Spleen (tissue), 7 donors: ENCODE measurements around the gene C5orf58.

Experiments used
- POLR2A ChIP-seq, 3 donors: fragments of 450-650 bp; IDR thresholded peaks; one replicate each; pipeline ENCODE4 v1.5.1; 2017; ENCODE audit warnings: antibody characterized with exemption in 3 of 3, mild to moderate bottlenecking in 1 of 3
- POLR2AphosphoS5 ChIP-seq, 3 donors: sonication (generic); formaldehyde crosslinking; IDR thresholded peaks; one replicate each; pipeline ENCODE4 v1.5.1; 2017; ENCODE audit warnings: antibody characterized with exemption in 3 of 3
- TF ChIP-seq, protein P1 (sequence below), 11 experiments: fragments of 200-600 bp in 7 of 11; fragments of 450-650 bp in 4 of 11; sonication (generic) in 4 of 11; IDR thresholded peaks in 8 of 11; conservative IDR thresholded peaks in 3 of 11; 1 replicate in 7 of 11; 2 replicates in 4 of 11; pipeline versions ENCODE4 v1.4.0 to v1.8.0; 2016 to 2021; ENCODE audit warnings: antibody characterized with exemption in 11 of 11, inconsistent platforms in 4 of 11, mild to moderate bottlenecking in 1 of 11
- donor health status: DM: no; HTN: no; CAD: no; lungs with moderate emphysema.
- donor health status: DM: no; HTN: no; CAD: no.
- donor health status: DM: no; HTN: no; CAD: no.

DNA sequence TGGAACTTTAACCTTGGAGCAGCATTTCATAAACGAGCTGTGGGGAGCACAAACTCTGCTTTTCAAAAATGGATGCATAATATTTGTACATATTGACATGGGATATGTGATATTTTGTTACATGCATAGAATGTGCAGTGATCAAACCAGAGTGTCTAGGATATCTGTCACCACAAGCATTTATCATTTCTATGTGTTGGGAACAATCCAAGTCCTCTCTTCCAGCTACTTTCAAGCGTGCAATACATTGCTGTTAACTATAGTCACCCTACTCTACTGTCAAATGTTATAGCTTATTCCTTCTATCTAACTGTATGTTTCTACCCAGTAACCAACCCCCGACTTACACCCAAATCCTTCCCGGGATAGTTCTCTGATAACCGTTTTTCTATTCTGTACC, 15.0 kb upstream of the C5orf58 start:
- TF ChIP-seq, protein P1, sequence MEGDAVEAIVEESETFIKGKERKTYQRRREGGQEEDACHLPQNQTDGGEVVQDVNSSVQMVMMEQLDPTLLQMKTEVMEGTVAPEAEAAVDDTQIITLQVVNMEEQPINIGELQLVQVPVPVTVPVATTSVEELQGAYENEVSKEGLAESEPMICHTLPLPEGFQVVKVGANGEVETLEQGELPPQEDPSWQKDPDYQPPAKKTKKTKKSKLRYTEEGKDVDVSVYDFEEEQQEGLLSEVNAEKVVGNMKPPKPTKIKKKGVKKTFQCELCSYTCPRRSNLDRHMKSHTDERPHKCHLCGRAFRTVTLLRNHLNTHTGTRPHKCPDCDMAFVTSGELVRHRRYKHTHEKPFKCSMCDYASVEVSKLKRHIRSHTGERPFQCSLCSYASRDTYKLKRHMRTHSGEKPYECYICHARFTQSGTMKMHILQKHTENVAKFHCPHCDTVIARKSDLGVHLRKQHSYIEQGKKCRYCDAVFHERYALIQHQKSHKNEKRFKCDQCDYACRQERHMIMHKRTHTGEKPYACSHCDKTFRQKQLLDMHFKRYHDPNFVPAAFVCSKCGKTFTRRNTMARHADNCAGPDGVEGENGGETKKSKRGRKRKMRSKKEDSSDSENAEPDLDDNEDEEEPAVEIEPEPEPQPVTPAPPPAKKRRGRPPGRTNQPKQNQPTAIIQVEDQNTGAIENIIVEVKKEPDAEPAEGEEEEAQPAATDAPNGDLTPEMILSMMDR (IDR thresholded peaks at IDR 0.05 in 8 of 11, conservative IDR thresholded peaks at IDR 0.05 in 3 of 11), result no peak
- TF ChIP-seq POLR2A (IDR thresholded peaks at IDR 0.05), result no peak
- TF ChIP-seq POLR2AphosphoS5 (IDR thresholded peaks at IDR 0.05), result no peak
